Fibroblast of skin of left quadriceps (primary cell): Measurements from ENCODE around the gene RET.
A peak's percentile ranks its signal among the peaks of the same experiment; 100 is the strongest.
"Not testable (repeated sequence)": the region's sequence is repeated elsewhere in the genome, so short reads cannot be mapped to it uniquely, and the experiment has no call there.

Experiments
- DNase-seq, 2 experiments: peaks; one replicate each; pipeline ENCODE4 v3.0.0-alpha.2; 2013; ENCODE audit warnings: low read depth in 2 of 2

The RET gene

GRCh38 chr10:43135656-43136055 is 58.8 kb downstream of the RET start:
- no peak for DNase-seq

DNA sequence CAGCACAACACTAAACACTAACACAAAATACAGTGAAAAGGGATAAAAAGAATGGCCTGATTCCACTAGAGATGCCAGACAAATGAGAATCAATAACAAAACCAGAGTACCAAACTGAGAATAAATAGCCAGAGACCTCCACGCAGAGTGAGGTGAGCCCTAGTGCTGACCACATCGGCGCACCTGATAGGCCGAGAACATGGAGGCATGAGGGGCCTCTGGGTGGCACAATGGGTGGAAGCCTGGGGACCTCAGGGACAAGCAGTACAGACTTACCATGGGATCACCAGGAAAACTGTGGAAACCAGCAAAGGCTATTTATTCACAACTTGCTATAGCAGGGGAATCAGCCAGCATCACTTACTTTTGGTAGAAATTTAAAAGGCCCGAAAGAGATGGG is 59.6 kb downstream of the RET start:
- no peak for DNase-seq

- DNase-seq = no peak
These were observed 60.3 kb downstream of the RET start for GRCh38 chr10:43136995-43137716.

DNA sequence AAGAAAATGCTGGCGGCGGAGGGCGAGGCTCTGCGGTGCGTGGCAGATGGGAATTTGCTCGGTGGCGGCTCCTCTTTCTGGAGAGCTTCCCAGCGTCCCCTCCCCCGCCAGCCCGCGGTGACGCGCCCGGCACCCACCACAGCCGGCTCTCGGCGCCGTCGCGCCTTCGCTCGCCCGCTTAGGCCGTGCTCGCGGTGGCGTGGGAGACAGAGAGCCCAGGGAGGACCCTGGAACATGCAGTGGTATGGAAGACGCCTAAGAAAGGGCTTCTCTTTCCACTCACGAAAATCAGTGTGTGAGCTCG is 60.8 kb downstream of the RET start:
- DNase-seq = peak in 1 of 2 experiments; percentile 29

GRCh38 chr10:43138021-43138756 is 61.3 kb downstream of the RET start, which contains the start of gene CSGALNACT2:
TSS of gene CSGALNACT2 (plus strand) at chr10:43138445. CDS start at chr10:43155150, 16,705 bp downstream.
- peak; percentile 56 to 66 for DNase-seq

GRCh38 chr10:43138757-43139241 is 61.9 kb downstream of the RET start:
- no peak for DNase-seq

DNA sequence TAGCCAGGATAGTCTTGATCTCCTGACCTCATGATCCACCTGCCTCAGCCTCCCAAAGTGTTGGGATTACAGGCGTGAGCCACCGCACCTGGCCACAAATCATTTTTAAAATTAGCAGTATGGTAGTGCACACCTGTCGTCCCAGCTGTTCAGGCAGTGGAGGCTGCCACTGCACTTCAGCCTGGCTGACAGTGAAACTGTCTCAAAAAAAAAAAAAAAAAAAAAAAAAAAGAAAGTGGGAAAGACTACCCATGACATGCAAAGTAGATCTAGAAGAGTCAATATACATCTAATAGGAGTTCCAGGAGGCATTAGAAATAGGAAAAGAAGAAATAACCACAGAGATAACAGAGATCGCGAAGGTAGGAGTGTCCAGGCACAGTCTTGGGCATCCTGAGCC is 64.6 kb downstream of the RET start:
- no peak for DNase-seq

GRCh38 chr10:43145311-43145710 is 68.4 kb downstream of the RET start:
- no peak for DNase-seq

- not testable (repeated sequence) for DNase-seq
These were observed 69.1 kb downstream of the RET start for GRCh38 chr10:43145936-43146335.

- DNase-seq = no peak
These were observed 74.5 kb downstream of the RET start for GRCh38 chr10:43151371-43151770.

- DNase-seq = no peak
These were observed 77.0 kb downstream of the RET start for GRCh38 chr10:43153901-43154300.

DNA sequence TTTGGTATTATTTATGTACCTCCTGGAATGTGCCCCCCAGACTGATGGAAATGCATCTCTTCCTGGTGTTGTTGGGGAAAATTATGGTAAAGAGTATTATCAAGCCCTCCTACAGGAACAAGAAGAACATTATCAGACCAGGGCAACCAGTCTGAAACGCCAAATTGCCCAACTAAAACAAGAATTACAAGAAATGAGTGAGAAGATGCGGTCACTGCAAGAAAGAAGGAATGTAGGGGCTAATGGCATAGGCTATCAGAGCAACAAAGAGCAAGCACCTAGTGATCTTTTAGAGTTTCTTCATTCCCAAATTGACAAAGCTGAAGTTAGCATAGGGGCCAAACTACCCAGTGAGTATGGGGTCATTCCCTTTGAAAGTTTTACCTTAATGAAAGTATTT is 78.4 kb downstream of the RET start:
- no peak for DNase-seq

DNA sequence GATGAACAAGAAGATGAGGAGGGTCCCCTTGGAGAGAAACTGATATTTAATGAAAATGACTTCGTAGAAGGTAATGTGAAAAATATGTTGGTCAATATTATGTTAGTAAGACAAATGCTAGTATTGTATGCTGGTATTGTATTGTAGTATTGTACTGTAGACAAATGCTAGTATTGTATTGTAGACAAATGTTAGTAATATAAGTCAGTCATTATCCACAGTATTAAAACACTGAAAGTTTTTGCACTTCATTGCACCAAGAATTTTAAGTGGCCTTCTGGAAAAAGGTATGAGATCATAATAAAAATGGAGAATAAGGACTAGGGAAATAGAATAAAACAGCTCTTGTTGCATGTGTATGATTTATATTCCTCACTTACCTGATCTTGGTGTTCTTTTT is 78.9 kb downstream of the RET start:
- no peak for DNase-seq

DNA sequence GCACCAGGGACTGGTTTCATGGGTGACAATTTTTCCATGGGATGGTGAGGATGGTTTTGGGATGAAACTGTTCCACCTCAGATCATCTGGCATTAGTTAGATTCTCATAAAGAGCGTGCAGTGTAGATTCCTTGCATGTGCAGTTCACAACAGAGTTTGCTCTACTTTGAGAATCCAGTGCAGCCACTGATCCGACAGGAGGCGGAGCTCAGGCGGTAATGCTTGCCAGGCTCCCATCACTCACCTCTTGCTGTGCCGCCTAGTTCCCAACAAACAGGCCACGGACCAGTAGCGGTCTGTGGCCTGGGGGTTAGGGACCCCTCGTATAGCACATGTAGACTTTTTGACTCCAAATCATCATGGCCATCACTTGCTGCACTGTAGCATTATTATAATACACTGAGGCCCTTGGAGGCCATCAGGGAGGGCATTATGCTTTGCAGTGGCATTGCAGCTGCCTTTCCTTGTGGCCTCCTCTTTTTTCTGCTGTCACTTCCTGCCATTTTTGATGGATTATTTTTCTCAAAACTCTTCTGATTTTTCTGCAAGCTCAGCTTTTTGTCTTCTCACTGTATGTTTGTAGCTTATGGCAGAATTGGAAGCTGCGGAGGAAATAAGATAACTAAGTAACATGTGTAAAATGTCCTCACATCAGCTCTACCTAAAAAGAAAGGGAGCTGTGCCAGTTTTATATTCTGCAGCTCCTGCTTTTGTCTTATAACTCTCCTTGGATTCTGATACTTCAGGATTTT is 79.9 kb downstream of the RET start:
- DNase-seq = no peak

DNA sequence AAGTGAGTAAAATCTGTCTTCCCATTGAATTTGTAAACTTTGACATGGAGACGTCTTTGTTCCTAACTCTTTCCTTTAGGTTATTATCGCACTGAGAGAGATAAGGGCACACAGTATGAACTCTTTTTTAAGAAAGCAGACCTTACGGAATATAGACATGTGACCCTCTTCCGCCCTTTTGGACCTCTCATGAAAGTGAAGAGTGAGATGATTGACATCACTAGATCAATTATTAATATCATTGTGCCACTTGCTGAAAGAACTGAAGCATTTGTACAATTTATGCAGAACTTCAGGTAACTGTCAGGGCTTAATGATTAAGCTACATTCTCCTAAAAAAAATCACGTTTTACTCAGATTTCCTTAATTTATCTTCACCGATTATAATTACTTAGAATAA is 81.8 kb downstream of the RET start:
- DNase-seq = no peak

DNA sequence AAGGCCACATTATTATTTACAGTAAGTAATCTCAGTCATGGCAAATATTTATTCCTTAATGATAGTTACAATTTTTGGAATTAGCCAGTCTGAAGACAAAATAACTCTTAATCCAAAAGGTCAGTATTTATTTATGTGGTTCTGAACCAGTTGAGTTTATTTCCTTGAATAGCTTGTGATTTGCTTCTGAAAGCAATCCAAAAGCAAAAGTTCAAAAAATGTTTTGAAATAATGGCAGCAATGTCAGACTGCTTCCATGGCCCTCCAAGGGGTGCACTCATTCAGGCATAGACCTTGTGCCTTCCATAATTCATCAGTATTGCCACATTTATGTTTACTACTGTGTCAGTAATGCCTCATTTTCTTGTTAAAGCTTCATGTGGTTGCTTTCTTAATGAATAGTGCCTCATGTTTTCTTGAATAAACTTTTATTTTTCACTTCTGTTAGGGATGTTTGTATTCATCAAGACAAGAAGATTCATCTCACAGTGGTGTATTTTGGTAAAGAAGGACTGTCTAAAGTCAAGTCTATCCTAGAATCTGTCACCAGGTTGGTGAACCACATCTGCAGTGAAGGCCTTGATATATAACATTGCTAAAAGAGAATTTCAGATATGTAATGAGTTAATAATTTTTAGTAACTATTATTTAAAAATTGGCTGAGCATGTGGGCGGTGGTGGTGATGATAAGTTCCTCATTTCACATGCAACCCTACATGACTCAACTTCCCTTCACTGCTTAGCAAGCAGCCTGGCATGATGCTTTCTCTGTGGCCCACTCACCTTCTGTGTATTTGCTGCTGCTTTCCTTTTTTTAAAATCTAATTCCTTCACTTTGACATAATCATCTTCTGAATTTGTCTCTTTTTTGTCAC is 83.4 kb downstream of the RET start:
- DNase-seq = no peak

GRCh38 chr10:43160921-43161255 is 84.0 kb downstream of the RET start:
- DNase-seq = no peak

DNA sequence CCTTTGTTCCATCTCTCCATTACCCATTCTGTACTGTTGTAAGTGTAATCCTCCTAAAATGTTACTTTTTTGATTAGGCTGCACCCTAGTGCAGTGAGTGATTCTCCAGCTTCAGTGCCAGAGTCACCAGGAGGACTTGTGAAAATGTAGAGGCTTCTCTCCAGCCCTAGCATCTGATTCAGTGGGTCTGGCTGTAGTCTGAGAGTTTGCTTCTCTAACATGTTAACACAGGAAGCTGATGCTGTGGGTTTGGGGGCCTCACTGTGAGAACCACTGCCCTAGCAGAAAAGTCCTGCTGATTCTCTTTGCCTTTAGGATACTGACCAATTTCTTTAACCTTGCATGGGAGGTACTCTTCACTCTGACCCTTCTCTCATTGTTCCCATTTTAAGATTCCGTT is 85.7 kb downstream of the RET start:
- DNase-seq = no peak

- DNase-seq = no peak
These were observed 89.5 kb downstream of the RET start for GRCh38 chr10:43166207-43166879.

- DNase-seq = no peak
These were observed 90.1 kb downstream of the RET start for GRCh38 chr10:43166880-43167497.

- no peak for DNase-seq
These were observed 90.6 kb downstream of the RET start for GRCh38 chr10:43167498-43167889.
